GM19035 (cell line): ENCODE results near the gene GRK1.

Experiments used
- ATAC-seq: cut with Tn5 transposase; IDR thresholded peaks from one replicate; pipeline ENCODE4 v1.9.1; 2021; ENCODE audit not compliant: unreplicated experiment

Gene GRK1

GRCh38 chr13:113769881-113770280 lies 102.9 kb downstream of the GRK1 start:
- ATAC-seq, result no peak

GRCh38 chr13:113770441-113770840 lies 103.4 kb downstream of the GRK1 start:
- ATAC-seq, result no peak

GRCh38 chr13:113770937-113771336 lies 103.9 kb downstream of the GRK1 start:
- no peak for ATAC-seq

GRCh38 chr13:113771709-113772331 lies 104.8 kb downstream of the GRK1 start:
- no peak for ATAC-seq

- ATAC-seq, result no peak
Measured at GRCh38 chr13:113774177-113775107, 107.4 kb downstream of the GRK1 start.

GRCh38 chr13:113775451-113776145 lies 108.6 kb downstream of the GRK1 start:
- no peak for ATAC-seq

GRCh38 chr13:113776231-113777125 lies 109.5 kb downstream of the GRK1 start:
- ATAC-seq, result no peak

GRCh38 chr13:113777311-113778260 lies 110.6 kb downstream of the GRK1 start:
- no peak for ATAC-seq

GRCh38 chr13:113781571-113781970 lies 114.6 kb downstream of the GRK1 start:
- no peak for ATAC-seq

GRCh38 chr13:113782472-113782871 lies 115.5 kb downstream of the GRK1 start:
- no peak for ATAC-seq

GRCh38 chr13:113783200-113783881 lies 116.3 kb downstream of the GRK1 start:
- no peak for ATAC-seq

- no peak for ATAC-seq
Measured at GRCh38 chr13:113783966-113784644, 117.1 kb downstream of the GRK1 start.

GRCh38 chr13:113784645-113785024 lies 117.6 kb downstream of the GRK1 start:
- no peak for ATAC-seq

GRCh38 chr13:113785051-113786010 lies 118.3 kb downstream of the GRK1 start:
- no peak for ATAC-seq

- ATAC-seq, result no peak
Measured at GRCh38 chr13:113786262-113786841, 119.3 kb downstream of the GRK1 start.
